Measurements from ENCODE around the gene ADGRG2. TPM values are rescaled to one million over a fixed set of nuclear protein-coding genes. Genes with fewer than 3 reads are reported as not detected.
"Not testable (repeated sequence)": the region's sequence is repeated elsewhere in the genome, so short reads cannot be mapped to it uniquely, and the experiment has no call there.

The ADGRG2 gene
- total RNA-seq, 1 experiment from 2014 or later: 0.09 TPM

- CTCF ChIA-PET: no interaction called here
- Mint-ChIP-seq H3K4me1 (ENCODE audit: low read depth, unreplicated experiment) (peaks cover 7% of the 10 kb centered on the region), H3K9me3 (ENCODE audit: low read depth, unreplicated experiment) (no peaks in the 10 kb centered on the region), H3K36me3 (ENCODE audit: insufficient read depth, unreplicated experiment) (no peaks in the 10 kb centered on the region), H3K27ac (ENCODE audit: unreplicated experiment) (no peak overlapping the region), H3K4me3 (ENCODE audit: low read depth, unreplicated experiment) (no peak overlapping the region), H3K27me3 (ENCODE audit: unreplicated experiment) (no peaks in the 10 kb centered on the region)
- no peak for DNase-seq
- TF ChIP-seq, protein P1, sequence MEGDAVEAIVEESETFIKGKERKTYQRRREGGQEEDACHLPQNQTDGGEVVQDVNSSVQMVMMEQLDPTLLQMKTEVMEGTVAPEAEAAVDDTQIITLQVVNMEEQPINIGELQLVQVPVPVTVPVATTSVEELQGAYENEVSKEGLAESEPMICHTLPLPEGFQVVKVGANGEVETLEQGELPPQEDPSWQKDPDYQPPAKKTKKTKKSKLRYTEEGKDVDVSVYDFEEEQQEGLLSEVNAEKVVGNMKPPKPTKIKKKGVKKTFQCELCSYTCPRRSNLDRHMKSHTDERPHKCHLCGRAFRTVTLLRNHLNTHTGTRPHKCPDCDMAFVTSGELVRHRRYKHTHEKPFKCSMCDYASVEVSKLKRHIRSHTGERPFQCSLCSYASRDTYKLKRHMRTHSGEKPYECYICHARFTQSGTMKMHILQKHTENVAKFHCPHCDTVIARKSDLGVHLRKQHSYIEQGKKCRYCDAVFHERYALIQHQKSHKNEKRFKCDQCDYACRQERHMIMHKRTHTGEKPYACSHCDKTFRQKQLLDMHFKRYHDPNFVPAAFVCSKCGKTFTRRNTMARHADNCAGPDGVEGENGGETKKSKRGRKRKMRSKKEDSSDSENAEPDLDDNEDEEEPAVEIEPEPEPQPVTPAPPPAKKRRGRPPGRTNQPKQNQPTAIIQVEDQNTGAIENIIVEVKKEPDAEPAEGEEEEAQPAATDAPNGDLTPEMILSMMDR (IDR thresholded peaks at IDR 0.05; ENCODE audit: unreplicated experiment): no peak
- BruUV-seq (replicated peaks): no TSS peak
- intact Hi-C loops (cut with micrococcal nuclease; ENCODE audit: unreplicated experiment): no loop called here
Measured at GRCh38 chrX:19028560-19028959, 93.7 kb downstream of the ADGRG2 start.

GRCh38 chrX:19024366-19024765 lies 97.9 kb downstream of the ADGRG2 start:
- DNase-seq: no peak
- Mint-ChIP-seq H3K27me3 (ENCODE audit: unreplicated experiment) (no peaks in the 10 kb centered on the region), H3K27ac (ENCODE audit: unreplicated experiment) (no peak overlapping the region), H3K9me3 (ENCODE audit: low read depth, unreplicated experiment) (no peaks in the 10 kb centered on the region), H3K4me3 (ENCODE audit: low read depth, unreplicated experiment) (no peak overlapping the region), H3K36me3 (ENCODE audit: insufficient read depth, unreplicated experiment) (no peaks in the 10 kb centered on the region), H3K4me1 (ENCODE audit: low read depth, unreplicated experiment) (no peaks in the 10 kb centered on the region)
- CTCF ChIA-PET: no interaction called here
- no TSS peak for BruUV-seq (replicated peaks)
- intact Hi-C loops (cut with micrococcal nuclease; ENCODE audit: unreplicated experiment): no loop called here
- TF ChIP-seq, protein P1 (IDR thresholded peaks at IDR 0.05; ENCODE audit: unreplicated experiment): no peak

DNA sequence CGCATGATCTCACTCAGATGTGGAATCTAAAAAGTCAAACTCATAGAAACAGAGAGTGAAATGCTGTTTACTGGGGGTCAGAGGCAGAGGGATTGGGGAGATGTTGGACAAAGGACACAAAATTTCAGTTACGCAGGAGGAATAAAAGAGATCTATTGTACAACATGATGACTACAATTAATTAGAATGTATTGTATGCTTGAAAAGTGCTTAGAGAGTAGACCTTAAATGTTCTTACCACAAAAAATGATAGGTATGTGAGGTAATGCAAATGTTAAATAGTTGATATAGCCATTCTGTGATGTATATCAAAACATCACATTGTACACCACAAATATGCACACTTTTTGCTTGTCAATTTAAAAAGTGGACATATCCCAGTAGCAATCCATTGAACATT lies 102.3 kb downstream of the ADGRG2 start:
- BruUV-seq (replicated peaks): no TSS peak
- TF ChIP-seq, protein P1 (IDR thresholded peaks at IDR 0.05; ENCODE audit: unreplicated experiment): no peak
- no peaks in the 10 kb centered on the region for H3K9me3 Mint-ChIP-seq (ENCODE audit: low read depth, unreplicated experiment)
- DNase-seq: no peak
- H3K4me3 Mint-ChIP-seq (ENCODE audit: low read depth, unreplicated experiment): no peak overlapping the region
- no peaks in the 10 kb centered on the region for H3K36me3 Mint-ChIP-seq (ENCODE audit: insufficient read depth, unreplicated experiment)
- no peak overlapping the region for H3K27ac Mint-ChIP-seq (ENCODE audit: unreplicated experiment)
- intact Hi-C loops (cut with micrococcal nuclease; ENCODE audit: unreplicated experiment): loop anchor here (5.0 kb wide), 1 partner anchor 312 kb away; no protein-coding TSS in a partner anchor
- CTCF ChIA-PET: interaction anchor here (1.0 kb wide), 1 partner anchor 13 kb away, joined by 4 read pairs; no protein-coding TSS in a partner anchor
- H3K27me3 Mint-ChIP-seq (ENCODE audit: unreplicated experiment): no peaks in the 10 kb centered on the region
- H3K4me1 Mint-ChIP-seq (ENCODE audit: low read depth, unreplicated experiment): no peaks in the 10 kb centered on the region

DNA sequence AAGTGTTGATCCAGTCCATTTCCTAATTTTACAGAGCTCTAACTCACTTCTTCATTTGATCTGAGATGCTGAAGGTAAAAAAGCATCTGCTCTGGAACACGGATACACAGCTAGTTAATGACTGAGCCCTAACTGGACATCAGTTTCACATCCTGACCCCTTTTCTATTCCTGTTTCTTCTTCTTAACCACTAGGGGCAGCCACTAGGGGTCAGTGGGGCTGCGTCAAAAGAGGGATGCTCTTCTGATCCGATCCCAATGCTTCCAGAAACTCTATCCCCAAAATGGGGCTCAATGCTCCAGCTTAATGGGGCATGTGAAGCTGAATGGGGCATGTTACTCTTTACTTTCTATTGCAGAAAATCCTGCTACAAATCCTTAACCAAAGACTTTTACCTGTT lies 105.0 kb downstream of the ADGRG2 start:
- Mint-ChIP-seq H3K4me3 (ENCODE audit: low read depth, unreplicated experiment) (no peak overlapping the region), H3K36me3 (ENCODE audit: insufficient read depth, unreplicated experiment) (no peaks in the 10 kb centered on the region), H3K27me3 (ENCODE audit: unreplicated experiment) (no peaks in the 10 kb centered on the region), H3K27ac (ENCODE audit: unreplicated experiment) (no peak overlapping the region), H3K9me3 (ENCODE audit: low read depth, unreplicated experiment) (no peaks in the 10 kb centered on the region), H3K4me1 (ENCODE audit: low read depth, unreplicated experiment) (no peaks in the 10 kb centered on the region)
- TF ChIP-seq, protein P1 (IDR thresholded peaks at IDR 0.05; ENCODE audit: unreplicated experiment): peak; percentile 41
- CTCF ChIA-PET: interaction anchor here (0.8 to 1.0 kb wide), 2 partner anchors 14 to 316 kb away, joined by 3 to 4 read pairs; no protein-coding TSS in a partner anchor
- intact Hi-C loops (cut with micrococcal nuclease; ENCODE audit: unreplicated experiment): loop anchor here (5.0 kb wide), 1 partner anchor 315 kb away; no protein-coding TSS in a partner anchor
- DNase-seq: peak; percentile 30
- BruUV-seq (replicated peaks): no TSS peak

GRCh38 chrX:19016614-19017013 lies 105.7 kb downstream of the ADGRG2 start:
- intact Hi-C loops (cut with micrococcal nuclease; ENCODE audit: unreplicated experiment): loop anchor here (5.0 kb wide), 1 partner anchor 316 kb away; no protein-coding TSS in a partner anchor
- H3K4me3 Mint-ChIP-seq (ENCODE audit: low read depth, unreplicated experiment); H3K36me3 Mint-ChIP-seq (ENCODE audit: insufficient read depth, unreplicated experiment); H3K9me3 Mint-ChIP-seq (ENCODE audit: low read depth, unreplicated experiment); H3K27ac Mint-ChIP-seq (ENCODE audit: unreplicated experiment); DNase-seq; CTCF ChIA-PET; H3K4me1 Mint-ChIP-seq (ENCODE audit: low read depth, unreplicated experiment); BruUV-seq (replicated peaks); H3K27me3 Mint-ChIP-seq (ENCODE audit: unreplicated experiment): not testable (repeated sequence)

Measured in Calu3 (cell line).